ENCODE results near the gene TGFBR2. TPM values are rescaled to one million over a fixed set of nuclear protein-coding genes. Genes with fewer than 3 reads are reported as not detected.
A peak's percentile ranks its signal among the peaks of the same experiment; 100 is the strongest.

Gene TGFBR2
- total RNA-seq, 1 experiment from 2014 or later, result 132 TPM

DNA sequence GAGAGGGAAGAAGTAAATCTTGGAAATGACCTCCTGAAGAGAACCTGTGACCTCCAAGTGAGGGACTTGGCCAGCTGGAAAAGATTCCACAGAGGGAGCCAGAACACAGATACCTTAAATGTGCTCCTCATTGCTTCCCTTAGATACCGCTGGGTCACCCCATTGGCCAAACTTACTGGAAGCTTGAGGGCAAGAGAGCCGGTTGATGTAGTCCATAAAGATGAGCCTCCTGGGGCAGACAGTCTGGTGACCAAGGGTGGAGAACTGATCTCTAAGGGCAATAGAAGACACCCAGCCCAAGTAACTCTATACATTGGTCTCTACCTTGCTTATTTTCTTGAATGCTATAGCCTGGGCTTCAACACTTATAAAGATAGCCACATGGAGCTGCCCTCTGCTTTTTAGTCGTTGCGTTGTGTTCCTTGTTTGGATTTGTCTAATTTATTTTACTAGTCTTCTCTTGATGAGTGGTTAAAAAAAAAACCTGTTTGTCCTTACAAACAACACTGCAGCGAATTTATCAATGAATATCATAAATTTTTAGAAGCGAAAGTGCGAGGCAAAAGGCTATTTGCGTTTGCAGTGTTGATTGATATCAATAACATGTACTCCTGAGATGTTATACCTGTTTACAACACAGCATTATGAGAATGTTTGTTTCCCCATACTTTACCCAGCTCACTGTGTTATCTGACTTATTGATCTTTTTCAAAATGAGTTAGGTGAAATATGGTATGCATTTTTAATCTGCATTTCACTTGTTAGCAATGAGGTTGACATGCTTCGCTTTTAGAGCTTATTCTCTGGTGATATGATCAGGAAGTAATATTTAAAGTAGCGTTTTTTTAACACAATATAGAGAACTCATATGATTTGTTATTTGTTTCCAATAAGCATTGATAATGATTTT is 31.2 kb downstream of the TGFBR2 start:
- DNase-seq (ENCODE audit: low read depth), result no peak

DNA sequence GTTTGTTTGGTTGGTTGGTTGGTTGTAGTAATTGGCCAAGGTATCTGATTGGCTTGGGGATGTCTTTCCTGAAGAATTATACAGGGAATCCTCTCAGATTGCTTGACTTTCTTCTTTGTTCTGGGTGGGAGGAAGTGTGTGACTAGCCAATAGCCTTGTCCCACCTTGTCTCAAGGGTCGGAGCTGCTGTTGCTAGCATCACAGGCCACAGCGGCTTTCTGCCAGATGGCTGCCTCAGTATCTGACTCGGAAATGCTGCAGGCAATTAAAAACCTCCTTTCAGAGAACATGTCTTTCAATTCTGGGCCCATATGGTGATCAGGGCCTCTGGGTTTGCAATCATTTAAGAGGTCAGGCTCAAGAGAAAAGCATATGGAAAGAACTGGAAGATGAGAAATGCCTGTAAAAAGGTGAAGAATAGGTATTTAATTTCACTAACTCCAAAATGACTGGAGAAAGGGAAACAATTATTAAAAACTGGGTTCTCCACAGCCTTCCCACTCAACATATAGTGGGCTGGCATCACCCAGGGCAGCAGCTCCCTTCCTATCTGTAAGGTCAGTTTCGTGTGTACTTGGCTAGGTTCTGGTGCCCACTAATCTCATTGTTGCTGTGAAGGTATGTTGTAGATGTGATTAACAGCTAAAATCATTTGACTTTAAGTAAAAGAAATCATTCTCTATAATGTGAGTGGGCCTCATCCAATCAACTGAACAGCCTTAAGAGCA is 32.4 kb downstream of the TGFBR2 start:
- DNase-seq (ENCODE audit: low read depth), result peak; percentile 80

DNA sequence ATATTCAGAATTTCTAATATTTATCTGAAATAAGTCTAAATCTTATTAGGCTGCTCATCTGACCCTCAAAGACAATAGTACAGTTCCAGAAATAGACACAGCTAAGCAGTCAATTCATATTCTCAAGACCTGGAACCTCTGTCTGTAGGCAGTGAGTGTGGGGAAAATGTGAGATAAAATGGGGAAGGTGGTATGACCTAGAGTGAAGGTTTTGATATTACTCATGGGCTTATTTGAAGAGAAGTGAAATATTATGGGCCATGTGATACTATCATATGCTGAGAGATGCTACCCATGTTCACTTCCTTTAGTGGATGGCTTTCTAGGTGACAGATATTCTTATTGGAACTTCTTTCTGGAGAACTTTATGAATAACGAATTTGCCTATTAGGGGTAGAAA is 33.5 kb downstream of the TGFBR2 start:
- no peak for DNase-seq (ENCODE audit: low read depth)

DNA sequence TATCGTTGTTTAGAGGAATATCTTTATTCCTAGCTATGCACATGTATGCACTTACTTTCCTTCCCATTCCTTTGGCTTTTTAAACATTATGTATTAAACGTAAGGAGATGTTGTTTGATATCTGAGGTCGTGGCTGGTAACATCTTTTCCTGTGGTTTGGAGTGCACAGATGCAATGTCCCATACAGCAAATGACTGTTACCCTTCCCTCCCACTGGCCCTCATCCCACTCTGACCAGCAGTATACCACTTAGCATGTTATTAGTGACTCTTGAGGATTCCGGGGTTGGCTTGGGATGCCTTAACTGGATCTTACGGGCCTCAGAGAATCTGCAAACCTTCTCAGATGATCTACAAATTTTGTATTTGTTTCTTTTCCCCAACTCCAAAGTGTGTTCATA is 34.5 kb downstream of the TGFBR2 start:
- peak; percentile 26 for DNase-seq (ENCODE audit: low read depth)

DNA sequence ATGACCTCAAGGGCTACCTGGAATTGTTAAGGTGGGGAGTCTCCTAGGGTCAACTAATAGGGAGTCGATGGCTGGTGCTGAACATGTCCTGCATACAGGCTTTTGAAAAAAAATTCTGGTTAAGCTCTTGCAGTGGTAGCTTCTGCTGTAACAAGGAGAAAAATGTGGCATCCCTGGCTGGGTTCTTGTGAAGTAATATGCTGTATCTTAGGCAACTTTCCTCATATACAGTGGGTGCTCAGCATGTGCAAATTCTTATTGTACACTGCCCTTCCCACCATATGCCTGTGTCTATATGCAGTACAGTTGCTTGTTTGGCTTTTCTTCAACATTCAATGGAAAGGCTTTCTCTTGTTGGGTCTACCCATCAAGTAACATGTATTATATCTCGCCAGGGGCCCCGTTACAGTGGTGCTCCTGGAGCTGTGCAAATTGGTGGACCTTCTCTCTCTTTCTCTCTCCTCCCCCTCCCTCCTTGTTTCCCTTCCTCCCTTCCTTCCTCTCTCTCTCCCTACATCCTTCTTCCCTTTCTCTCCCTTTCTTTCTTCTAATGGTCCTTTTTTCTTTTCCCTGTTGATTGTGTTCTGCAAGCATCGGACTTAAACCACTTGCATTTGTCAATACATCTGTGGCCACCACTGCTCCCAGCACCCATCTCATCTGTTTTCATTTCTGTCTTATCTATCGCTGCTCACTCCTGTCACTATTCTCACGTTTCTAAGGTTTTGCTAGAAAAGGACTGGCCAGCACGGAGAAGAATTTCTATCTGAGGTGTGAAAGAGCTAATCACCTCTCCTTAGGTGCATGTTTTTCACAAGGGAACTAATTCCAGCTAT is 35.2 kb downstream of the TGFBR2 start:
- no peak for DNase-seq (ENCODE audit: low read depth)

DNA sequence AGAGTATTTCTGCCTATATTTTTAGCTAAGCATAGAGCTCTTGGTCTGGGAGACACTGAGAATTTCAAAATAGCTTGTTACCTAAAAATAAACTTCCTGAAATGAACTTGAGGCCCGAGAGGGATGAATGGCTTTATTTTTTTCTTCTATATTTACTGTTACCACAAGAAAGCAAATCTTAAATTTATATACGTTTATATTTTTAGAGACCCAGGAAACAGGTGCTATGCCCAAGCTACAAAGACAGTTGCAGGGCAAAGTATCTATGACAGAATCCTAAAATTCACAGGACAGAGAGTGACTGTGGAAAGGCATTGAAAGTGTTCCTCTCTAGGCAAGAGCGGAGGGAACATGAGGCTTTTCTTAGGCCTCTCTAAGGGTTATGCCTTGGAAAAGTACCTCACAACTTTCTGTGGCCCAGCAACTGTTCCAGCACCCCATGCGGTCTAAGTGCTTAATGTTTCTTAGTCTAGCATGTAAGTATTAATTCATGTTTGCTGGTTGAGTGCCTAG is 36.5 kb downstream of the TGFBR2 start:
- no peak for DNase-seq (ENCODE audit: low read depth)

DNA sequence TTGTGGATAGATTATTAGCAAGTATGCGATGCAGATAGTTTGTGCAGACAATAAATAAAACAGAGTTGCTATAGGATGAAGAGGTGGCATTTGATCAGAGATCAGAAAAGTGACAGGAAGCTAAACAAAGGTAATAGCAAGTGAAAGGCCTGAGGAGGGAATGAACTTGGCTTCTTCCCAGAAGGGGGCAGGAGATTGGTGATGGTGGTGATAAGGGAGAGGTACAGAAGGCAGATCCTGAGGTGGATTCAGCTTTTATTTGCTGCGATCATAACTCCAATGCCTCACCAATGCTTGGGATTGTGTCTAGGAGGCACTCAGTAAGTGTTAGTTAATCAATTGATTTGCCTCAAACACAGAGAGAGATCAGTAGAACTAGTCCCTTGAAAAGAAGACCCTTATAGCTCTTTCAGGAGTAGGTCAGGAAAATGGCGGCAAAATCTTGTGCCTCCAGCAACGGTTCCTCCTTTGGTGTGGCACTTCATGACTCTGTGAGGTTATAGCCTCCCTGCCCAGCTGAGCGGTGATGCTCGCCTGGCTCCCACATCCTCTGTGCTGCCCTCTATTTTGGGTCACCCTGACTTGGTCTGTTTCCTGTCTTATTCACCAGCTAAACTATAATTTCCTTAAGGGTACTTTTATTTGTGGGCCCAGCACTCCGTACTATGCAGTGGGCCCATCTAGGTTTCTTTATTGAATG is 37.5 kb downstream of the TGFBR2 start:
- DNase-seq (ENCODE audit: low read depth), result no peak

DNA sequence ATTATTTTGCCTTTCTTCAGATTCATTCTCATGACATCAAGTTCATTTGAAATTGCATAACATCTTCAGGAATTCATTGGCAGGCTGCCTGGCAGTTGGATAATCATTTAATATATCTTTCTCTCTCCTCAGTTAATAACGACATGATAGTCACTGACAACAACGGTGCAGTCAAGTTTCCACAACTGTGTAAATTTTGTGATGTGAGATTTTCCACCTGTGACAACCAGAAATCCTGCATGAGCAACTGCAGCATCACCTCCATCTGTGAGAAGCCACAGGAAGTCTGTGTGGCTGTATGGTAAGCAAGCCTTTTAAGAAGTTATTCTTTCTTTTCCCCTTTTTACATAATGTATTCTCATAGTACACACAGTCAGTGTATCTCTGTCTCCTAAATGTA is 38.2 kb downstream of the TGFBR2 start:
- peak; percentile 46 for DNase-seq (ENCODE audit: low read depth)

DNA sequence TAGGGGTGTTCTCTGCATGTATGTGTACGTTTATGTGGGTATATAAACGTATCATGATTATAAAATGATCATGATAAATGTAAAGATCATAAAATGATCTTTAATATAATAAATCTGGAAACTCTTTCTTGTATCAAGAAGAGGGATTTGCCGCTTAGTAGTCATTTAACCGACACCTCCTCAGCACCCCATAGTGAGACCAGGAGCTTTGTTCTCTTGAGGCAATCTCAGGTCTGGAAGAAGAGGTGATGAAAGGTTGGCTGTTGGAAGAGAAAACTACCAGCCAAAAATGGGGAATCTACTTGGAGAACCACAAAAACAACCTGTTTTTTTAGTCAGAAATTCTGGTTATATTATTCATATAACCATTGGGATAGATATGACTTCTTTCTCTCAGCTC is 38.7 kb downstream of the TGFBR2 start:
- no peak for DNase-seq (ENCODE audit: low read depth)

DNA sequence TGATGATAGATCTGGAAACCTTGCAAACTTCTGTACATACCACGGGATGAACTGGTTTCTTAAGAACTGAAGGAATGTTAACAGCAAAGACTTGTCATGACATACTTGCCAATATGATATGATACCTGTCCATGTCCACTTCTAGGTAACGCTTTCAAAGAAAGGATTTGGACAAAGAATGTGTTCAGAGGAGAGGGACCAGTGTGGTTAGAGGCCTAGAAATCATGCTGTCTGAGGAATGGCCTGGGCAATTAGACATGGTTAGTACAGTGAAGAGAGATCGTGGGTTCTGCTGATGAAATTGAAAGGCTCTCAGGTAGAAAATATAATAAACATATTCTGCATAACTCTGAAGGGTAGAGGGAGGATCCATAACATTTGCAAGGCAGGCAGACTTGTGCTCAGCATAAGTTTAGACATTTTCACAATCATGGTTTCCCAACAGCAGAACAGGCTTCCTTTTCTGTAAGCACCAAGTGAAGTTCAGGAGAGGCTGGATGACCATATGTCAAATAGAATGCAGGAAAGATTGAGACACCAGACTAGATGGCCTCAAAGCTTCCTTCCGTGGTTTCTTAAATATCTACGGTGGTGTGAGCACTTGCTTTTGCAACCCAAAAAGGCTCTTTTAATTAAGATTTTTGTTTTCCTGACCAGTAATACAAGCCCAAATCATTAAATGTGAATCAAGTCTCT is 39.9 kb downstream of the TGFBR2 start:
- peak; percentile 40 for DNase-seq (ENCODE audit: low read depth)

DNA sequence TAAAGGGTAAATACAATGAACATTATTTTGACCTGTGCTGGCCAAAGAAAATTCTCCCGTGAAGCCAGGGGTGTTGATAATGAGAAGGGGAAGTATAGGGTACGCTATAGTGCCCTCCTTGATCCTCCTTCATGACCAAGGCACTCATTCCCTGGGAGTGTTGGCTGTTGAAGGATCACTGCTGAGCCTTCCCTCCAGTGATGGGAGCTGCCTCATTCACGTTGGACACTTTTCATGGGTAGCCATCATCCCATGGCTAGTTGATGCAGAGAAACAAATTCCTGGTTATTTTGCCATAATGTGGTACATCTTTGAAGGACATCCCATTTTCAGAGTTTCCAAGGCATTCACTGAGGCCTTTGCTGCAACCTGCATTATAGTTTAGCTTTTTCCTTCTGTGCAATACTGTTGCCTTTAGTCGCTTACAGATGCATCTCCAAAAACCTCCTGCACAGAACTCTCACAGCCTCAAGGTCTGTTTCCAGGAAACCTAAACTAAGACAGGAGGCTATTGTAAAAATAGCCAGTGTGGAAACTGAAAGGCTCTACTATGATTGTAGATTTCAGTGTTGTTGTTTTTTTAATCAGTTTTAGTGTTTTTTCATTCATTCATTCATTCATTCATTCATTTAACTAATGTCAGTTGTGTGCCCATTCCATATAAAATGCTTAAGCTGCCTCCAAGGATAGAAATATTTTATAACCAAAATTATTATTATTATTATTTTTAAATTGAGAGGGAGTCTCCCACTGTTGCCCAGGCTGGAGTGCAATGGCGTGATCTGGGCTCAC is 40.8 kb downstream of the TGFBR2 start:
- no peak for DNase-seq (ENCODE audit: low read depth)

DNA sequence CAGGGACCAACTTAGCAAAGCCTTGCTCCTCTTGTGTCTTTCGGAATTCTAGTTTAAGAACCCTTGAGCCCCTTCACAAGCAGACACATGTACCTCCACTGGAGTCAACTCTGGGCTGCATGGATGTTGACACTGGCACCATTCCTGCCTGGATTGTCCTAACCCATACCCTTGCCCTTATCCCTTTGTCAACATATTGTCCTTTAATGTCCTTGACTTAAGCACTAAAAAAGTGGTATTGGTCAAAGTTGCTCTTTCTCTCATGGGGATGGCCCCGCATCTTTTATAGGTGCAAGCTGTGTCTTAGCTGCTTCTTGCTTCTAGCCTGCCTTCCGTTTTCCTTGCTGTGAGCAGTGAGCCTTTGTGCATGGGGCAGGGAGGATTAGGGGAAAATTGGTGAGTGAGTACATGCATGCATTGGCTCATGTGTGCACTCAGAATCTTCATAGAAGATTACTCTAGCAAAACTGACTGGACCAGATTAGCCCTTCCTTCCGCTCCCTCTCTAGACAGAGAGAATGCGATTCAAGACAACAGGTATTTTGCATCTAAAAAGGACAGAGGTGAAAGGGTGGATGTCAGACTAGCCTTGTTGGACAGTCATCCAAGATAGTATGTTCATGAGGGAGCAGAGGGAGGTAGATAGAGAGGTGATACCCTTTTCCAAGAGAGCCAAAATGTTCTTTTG is 42.4 kb downstream of the TGFBR2 start:
- no peak for DNase-seq (ENCODE audit: low read depth)

DNA sequence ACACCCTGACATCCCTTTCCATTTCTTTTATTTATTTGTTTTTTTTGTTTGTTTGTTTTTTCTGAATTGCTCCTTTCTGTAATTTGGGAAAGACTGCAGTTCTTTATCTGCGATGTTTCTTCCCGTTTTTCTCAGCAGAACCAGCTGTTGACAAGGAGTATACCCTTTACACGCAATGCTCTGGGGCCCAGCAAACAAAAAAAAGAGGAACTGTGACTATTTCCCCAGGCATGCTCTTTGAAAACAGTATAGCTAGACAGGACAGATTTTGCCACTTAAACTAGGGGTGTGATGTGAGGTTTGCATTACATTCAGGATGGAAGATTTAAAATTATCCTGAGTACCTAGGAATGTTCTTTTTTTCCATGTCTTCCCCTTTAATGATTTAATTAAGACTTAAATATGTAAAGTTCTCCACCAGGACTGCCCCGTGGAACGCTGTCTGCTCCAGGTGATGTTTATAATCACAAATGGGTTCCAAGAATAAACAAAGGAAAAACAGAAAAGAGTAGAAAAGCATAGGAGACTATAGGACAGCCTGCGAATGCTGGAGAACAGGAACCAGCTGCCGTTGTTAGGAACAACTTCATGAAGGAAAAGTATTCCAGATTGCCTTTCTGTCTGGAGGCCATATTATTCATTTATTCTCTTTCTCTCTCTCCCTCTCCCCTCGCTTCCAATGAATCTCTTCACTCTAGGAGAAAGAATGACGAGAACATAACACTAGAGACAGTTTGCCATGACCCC is 43.3 kb downstream of the TGFBR2 start:
- DNase-seq (ENCODE audit: low read depth), result peak; percentile 76

DNA sequence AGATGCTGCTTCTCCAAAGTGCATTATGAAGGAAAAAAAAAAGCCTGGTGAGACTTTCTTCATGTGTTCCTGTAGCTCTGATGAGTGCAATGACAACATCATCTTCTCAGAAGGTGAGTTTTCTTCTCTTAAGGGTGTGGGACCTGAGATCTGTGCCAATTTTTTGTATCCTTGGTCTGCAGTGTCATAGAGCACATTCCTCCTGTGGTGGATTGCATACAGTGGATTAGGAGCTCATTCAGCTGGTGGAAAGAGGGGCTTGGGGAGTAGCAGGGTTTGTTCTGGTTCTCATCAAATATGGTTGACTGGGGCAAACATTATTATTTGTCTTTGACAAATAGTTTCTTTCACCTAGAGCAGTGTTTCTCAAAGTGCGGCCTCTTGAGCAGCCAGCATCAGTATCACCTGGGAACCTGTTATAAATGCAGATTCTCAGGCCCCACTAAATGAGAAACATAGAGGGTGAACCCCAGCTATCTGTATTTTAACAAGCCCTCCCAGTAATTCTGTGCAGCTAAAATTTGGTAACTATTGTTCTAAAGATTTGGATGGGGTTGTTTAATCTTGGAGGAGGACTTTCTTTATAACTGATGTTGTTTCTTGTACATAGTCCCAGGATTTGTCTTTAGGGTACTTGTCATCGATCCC is 44.1 kb downstream of the TGFBR2 start:
- DNase-seq (ENCODE audit: low read depth), result no peak

DNA sequence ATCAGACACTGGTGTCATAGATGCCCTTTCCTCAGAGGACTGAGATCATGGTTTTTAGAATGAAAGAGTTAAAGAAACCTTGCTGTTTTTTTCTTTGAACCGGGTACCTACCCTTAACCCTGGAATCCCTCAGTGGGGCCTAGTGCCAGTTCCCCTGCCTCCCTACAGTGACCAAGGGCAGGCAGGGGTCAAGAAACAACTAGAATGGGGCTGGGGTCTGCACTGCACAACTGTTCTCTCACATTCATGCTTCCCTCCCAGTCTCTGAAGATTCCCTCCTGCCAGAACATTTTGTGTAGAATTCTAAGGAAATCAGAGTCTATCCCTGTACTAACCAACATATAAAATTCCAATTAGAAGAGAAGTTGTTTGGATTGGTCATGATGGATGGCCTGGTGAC is 47.9 kb downstream of the TGFBR2 start:
- no peak for DNase-seq (ENCODE audit: low read depth)

DNA sequence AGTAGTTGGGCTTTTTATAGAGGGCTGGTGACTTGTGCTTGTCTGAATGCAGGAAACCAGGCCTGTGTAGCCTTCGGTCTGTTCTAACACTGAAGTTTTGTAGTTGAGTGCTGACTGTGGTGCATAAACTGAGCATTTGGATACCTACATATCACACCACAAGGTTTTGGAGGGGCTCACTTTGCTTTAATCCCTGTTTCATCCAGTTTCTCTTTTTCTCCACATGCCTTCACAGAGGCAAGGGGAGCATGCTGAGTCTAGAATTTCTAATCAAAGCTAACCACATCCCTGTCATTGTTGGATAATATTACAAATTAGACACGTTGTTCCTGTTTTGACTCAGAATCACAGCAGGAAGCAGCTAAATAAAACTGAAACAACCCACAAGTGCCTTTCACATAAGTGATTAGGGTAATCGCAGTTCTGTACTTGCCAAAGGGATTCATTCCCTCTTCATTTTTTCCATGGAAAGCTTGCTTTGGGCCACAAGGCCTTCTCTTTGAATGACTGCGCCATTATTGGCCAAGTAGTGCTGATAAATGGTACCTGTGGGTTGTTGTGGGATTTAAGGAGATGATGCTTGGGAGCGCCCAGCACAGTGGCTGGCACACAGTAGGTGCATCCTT is 48.9 kb downstream of the TGFBR2 start:
- DNase-seq (ENCODE audit: low read depth), result peak; percentile 91

DNA sequence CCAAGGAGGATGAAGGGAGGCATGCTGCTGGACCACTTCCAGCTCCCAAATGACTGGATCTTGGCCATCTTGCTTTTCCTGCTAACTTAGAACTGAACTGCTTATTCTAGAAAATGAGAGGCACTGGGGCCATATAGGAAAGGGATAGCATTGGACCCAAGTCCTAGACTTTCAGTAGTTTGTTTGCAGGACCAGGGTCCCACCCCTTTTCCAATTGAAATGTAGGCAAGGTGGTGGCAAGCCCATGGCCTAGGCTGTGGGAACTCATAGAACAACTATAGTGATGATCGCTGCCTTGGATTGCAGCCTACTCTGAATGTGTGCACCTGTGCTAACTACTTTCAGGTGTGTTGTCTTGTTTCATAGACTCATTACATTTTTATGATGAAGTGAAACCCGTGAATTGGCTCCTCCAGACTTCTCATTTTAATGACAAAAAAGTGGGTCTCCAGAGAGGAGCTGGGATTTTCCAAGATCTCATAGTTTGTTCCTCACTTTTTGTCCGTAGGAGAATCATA is 50.3 kb downstream of the TGFBR2 start:
- DNase-seq (ENCODE audit: low read depth), result no peak

Measured in RPMI7951 (cell line).